K562 (cell line): ENCODE data around the gene BLOC1S3. TPM values are rescaled to one million over a fixed set of nuclear protein-coding genes. Genes with fewer than 3 reads are reported as not detected.

Experiments used
- BCL6 ChIP-seq: fragments of 250-450 bp; sonication (Bioruptor Pico); IDR thresholded peaks from 2 replicates; pipeline ENCODE4 v1.4.0; 2020
- BMI1 ChIP-seq: fragments of 150-350 bp; IDR thresholded peaks from 2 replicates; pipeline ENCODE4 v1.6.1; 2014; ENCODE audit warnings: low read length
- CHD2 ChIP-seq: IDR thresholded peaks from 2 replicates; pipeline ENCODE4 v1.6.1; 2011; ENCODE audit warnings: low read depth, low read length
- NCOA1 ChIP-seq: fragments of 450-650 bp; IDR thresholded peaks from 2 replicates; pipeline ENCODE4 v1.6.1; 2016; ENCODE audit warnings: low read depth
- POLR2B ChIP-seq: fragments of 450-650 bp; IDR thresholded peaks from 2 replicates; pipeline ENCODE4 v1.6.1; 2018; ENCODE audit warnings: low read depth; ENCODE audit not compliant: partially characterized antibody
- SNIP1 ChIP-seq: fragments of 450-650 bp; IDR thresholded peaks from 2 replicates; pipeline ENCODE4 v1.7.1; 2017; ENCODE audit warnings: low read depth, mild to moderate bottlenecking
- XRCC3 ChIP-seq: fragments of 450-650 bp; IDR thresholded peaks from 2 replicates; pipeline ENCODE4 v1.6.1; 2017; ENCODE audit warnings: mild to moderate bottlenecking, moderate library complexity
- ZFP91 ChIP-seq: sonication (generic); formaldehyde crosslinking; IDR thresholded peaks from 2 replicates; pipeline ENCODE4 v1.8.0; 2022; ENCODE audit warnings: mild to moderate bottlenecking, missing genetic modification reagents
- ZNF780A ChIP-seq: fragments of 250-450 bp; sonication (Bioruptor Pico); IDR thresholded peaks from 2 replicates; pipeline ENCODE4 v1.5.0; 2021; ENCODE audit warnings: mild to moderate bottlenecking
- polyA plus RNA-seq, 8 experiments: library from polyadenylated mRNA; depleted of rRNA in 4 of 8; stranded (reverse) in 5 of 8; unstranded in 3 of 8; fragments of >200 nt; fragmentation: Nextera tagmentation in 2 of 8; fragmentation: Illumina TruSeq in 1 of 8; extraction: Ambion mirVana in 2 of 8; extraction: Trizol in 1 of 8; gene quantifications; 2 replicates each; pipeline versions ENCODE4 v1.2.1 to v1.2.3, GENCODE V29; 2011 to 2014; ENCODE audit warnings: inconsistent platforms in 1 of 8, missing spikeins in 1 of 8
- total RNA-seq, 7 experiments: library from RNA; depleted of rRNA in 6 of 7; stranded (reverse); fragments of >200 nt in 6 of 7; fragmentation: Illumina TruSeq in 2 of 7; extraction: Trizol in 2 of 7; gene quantifications; 2 replicates each; pipeline versions ENCODE4 v1.2.1 to v1.2.3, GENCODE V29; 2011 to 2021; ENCODE audit warnings: low replicate concordance in 1 of 7
- TF ChIP-seq, protein P1 (sequence below): fragments of 450-650 bp; IDR thresholded peaks from 2 replicates; pipeline ENCODE4 v1.6.1; 2017; ENCODE audit warnings: antibody characterized with exemption, mild to moderate bottlenecking

BLOC1S3 gene
- total and polyA plus RNA-seq, 9 of the 15 experiments (the other 6 are each of a cell fraction or from before 2014, with no cell fraction given), result 3.9 to 20.2 (median 10.4) TPM

- TF ChIP-seq ZFP91 (no peak), SNIP1 (no peak), XRCC3 (no peak), NCOA1 (no peak), ZNF780A (no peak), CHD2 (no peak), BMI1 (no peak), POLR2B (no peak), BCL6 (CRISPR knock-in tag) (no peak)
- TF ChIP-seq, protein P1, sequence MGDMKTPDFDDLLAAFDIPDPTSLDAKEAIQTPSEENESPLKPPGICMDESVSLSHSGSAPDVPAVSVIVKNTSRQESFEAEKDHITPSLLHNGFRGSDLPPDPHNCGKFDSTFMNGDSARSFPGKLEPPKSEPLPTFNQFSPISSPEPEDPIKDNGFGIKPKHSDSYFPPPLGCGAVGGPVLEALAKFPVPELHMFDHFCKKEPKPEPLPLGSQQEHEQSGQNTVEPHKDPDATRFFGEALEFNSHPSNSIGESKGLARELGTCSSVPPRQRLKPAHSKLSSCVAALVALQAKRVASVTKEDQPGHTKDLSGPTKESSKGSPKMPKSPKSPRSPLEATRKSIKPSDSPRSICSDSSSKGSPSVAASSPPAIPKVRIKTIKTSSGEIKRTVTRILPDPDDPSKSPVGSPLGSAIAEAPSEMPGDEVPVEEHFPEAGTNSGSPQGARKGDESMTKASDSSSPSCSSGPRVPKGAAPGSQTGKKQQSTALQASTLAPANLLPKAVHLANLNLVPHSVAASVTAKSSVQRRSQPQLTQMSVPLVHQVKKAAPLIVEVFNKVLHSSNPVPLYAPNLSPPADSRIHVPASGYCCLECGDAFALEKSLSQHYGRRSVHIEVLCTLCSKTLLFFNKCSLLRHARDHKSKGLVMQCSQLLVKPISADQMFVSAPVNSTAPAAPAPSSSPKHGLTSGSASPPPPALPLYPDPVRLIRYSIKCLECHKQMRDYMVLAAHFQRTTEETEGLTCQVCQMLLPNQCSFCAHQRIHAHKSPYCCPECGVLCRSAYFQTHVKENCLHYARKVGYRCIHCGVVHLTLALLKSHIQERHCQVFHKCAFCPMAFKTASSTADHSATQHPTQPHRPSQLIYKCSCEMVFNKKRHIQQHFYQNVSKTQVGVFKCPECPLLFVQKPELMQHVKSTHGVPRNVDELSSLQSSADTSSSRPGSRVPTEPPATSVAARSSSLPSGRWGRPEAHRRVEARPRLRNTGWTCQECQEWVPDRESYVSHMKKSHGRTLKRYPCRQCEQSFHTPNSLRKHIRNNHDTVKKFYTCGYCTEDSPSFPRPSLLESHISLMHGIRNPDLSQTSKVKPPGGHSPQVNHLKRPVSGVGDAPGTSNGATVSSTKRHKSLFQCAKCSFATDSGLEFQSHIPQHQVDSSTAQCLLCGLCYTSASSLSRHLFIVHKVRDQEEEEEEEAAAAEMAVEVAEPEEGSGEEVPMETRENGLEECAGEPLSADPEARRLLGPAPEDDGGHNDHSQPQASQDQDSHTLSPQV, result no peak
- TF ChIP-seq, all 486 proteins: peak for 0
Measured at GRCh38 chr19:45186509-45187334, 8.1 kb downstream of the BLOC1S3 start (continued).
